Measurements from ENCODE around the gene FRK. TPM values are rescaled to one million over a fixed set of nuclear protein-coding genes. Genes with fewer than 3 reads are reported as not detected.

Gene FRK, protein sequence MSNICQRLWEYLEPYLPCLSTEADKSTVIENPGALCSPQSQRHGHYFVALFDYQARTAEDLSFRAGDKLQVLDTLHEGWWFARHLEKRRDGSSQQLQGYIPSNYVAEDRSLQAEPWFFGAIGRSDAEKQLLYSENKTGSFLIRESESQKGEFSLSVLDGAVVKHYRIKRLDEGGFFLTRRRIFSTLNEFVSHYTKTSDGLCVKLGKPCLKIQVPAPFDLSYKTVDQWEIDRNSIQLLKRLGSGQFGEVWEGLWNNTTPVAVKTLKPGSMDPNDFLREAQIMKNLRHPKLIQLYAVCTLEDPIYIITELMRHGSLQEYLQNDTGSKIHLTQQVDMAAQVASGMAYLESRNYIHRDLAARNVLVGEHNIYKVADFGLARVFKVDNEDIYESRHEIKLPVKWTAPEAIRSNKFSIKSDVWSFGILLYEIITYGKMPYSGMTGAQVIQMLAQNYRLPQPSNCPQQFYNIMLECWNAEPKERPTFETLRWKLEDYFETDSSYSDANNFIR
- total RNA-seq (ENCODE audit: low replicate concordance) = 0.11 and 0.15 TPM in 2 replicates

DNA sequence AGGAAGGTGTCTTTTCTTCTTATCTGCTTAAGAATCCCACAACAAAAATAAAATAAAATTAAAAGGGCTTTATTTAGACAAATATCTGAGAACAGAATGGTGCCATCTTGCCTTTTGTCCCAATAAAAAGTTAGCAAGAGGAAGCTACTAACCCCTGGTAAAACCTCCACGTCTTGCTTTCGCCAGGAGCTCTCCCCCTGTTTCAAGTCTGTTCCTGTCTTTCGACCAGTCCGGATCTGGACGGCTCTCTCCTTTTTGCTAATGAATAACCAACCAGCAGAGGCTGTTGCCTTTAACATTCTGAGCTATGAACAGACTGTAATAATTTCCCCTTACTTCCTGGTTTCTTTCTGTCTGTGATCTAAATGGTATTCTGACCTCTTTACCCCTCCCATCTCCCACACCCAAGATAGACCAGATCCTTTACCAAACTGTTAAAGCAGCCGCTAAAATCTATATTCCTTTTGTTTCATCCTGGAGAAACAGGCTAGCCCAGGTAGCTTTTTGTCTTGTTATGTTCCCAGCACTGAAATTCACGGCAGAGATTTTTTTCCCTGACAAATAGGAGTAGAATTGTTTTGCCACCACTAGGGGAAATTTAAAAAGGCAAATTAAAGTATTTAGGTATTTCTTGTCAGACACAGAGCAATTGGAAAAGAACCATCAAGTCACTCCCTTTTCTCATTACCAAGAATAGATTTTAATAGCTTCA lies at the start of gene FRK:
TSS of gene FRK (minus strand) at position 320 of the 712 bp plus-strand sequence. CDS start 580 bp downstream, outside the sequence.
- no peaks in the 10 kb centered on the region for H3K27me3 ChIP-seq

DNA sequence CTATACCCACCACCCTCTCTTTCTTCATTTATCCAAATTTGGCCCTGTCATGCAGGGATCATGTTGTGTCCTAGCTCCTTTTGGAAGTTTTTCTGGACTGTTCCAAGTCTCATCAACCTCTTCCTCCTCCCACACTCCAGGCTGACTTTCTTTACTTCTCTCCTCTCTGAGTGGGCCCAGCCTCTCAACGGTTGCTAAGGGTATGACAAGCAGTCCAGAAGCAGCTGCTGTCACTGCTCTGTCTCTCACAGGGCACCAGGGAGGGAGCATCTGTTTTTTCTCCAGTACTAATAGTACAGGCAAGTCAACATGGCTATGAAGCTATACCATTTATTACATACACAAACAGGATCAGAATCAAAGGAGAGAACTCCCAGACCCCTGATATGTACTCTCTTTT lies 48.1 kb upstream of the FRK start:
- Mint-ChIP-seq H3K9me3 (no peaks in the 10 kb centered on the region), H3K4me1 (no peaks in the 10 kb centered on the region), H3K4me3 (no peak overlapping the region), H3K36me3 (peaks cover 15% of the 10 kb centered on the region), H3K27me3 (ENCODE audit: insufficient read depth, low read depth) (no peaks in the 10 kb centered on the region), H3K27ac (no peak overlapping the region)
- Histone ChIP-seq H3F3A (ENCODE audit: low read depth) (peaks cover 13% of the 10 kb centered on the region), H3K4me2 (no peak overlapping the region), H3K27me3 (no peaks in the 10 kb centered on the region), H3K36me3 (no peaks in the 10 kb centered on the region), H3K4me3 (no peak overlapping the region), H2AFZ (replicated peaks) (no peak overlapping the region), H3K4me1 (peaks cover 32% of the 10 kb centered on the region), H3K27ac (no peak overlapping the region), H3K79me2 (ENCODE audit: low read depth) (peaks cover 32% of the 10 kb centered on the region), H3K9ac (no peak overlapping the region), H4K20me1 (ENCODE audit: low read depth) (no peaks in the 10 kb centered on the region), H3K9me3 (ENCODE audit: low read depth) (no peaks in the 10 kb centered on the region)
- no peak for DNase-seq (ENCODE audit: low spot score)
- TF ChIP-seq EZH2phosphoT487 (IDR thresholded peaks at IDR 0.05) (no peak), EZH2 (IDR thresholded peaks at IDR 0.05) (no peak)
- TF ChIP-seq, protein P1, sequence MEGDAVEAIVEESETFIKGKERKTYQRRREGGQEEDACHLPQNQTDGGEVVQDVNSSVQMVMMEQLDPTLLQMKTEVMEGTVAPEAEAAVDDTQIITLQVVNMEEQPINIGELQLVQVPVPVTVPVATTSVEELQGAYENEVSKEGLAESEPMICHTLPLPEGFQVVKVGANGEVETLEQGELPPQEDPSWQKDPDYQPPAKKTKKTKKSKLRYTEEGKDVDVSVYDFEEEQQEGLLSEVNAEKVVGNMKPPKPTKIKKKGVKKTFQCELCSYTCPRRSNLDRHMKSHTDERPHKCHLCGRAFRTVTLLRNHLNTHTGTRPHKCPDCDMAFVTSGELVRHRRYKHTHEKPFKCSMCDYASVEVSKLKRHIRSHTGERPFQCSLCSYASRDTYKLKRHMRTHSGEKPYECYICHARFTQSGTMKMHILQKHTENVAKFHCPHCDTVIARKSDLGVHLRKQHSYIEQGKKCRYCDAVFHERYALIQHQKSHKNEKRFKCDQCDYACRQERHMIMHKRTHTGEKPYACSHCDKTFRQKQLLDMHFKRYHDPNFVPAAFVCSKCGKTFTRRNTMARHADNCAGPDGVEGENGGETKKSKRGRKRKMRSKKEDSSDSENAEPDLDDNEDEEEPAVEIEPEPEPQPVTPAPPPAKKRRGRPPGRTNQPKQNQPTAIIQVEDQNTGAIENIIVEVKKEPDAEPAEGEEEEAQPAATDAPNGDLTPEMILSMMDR (IDR thresholded peaks at IDR 0.05) = no peak

More for the DNA sequence above, at the start of gene FRK:
- Histone ChIP-seq H3K79me2 (ENCODE audit: low read depth) (no peaks in the 10 kb centered on the region), H4K20me1 (ENCODE audit: low read depth) (no peaks in the 10 kb centered on the region), H3K4me1 (no peaks in the 10 kb centered on the region), H3K36me3 (no peaks in the 10 kb centered on the region), H3F3A (ENCODE audit: low read depth) (no peaks in the 10 kb centered on the region), H3K4me3 (no peak within 1 kb of the TSS), H2AFZ (replicated peaks) (peak within 1 kb of the TSS; percentile 79), H3K4me2 (no peak within 1 kb of the TSS), H3K9me3 (ENCODE audit: low read depth) (no peaks in the 10 kb centered on the region), H3K27ac (no peak within 1 kb of the TSS), H3K9ac (no peak within 1 kb of the TSS)
- Mint-ChIP-seq H3K27ac (no peak within 1 kb of the TSS), H3K36me3 (no peaks in the 10 kb centered on the region), H3K4me1 (no peaks in the 10 kb centered on the region), H3K27me3 (ENCODE audit: insufficient read depth, low read depth) (no peaks in the 10 kb centered on the region), H3K4me3 (no peak within 1 kb of the TSS), H3K9me3 (no peaks in the 10 kb centered on the region)
- DNase-seq (ENCODE audit: low spot score) = no peak
- no peak for TF ChIP-seq EZH2phosphoT487 (IDR thresholded peaks at IDR 0.05)
- TF ChIP-seq, protein P1 (IDR thresholded peaks at IDR 0.05) = no peak
- no peak for TF ChIP-seq EZH2 (IDR thresholded peaks at IDR 0.05)

DNA sequence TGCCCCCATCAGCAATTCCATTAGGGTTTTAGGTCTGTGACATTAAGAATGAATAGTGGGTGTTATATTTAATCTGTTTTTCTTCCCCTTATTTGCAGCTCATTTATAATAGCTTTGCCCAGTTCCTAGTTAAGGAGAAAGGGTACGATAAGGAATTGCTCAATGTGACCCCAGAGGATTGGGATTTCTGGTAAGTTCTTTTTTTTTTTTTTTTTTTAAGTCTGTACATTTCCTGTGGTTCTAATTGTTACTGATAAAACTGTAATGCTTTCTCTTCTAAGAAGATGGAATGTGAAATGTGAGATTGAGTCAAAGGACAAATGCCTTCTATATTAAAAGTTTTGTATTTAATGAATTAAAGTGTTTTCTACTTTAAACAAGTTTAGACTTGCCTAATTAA lies 45.5 kb upstream of the FRK start:
- Histone ChIP-seq H4K20me1 (ENCODE audit: low read depth) (no peaks in the 10 kb centered on the region), H3F3A (ENCODE audit: low read depth) (peaks cover 20% of the 10 kb centered on the region), H3K4me1 (peaks cover 52% of the 10 kb centered on the region), H3K27ac (peak overlapping the region; percentile 90), H3K4me2 (peak overlapping the region; percentile 74), H3K9ac (no peak overlapping the region), H2AFZ (replicated peaks) (no peak overlapping the region), H3K4me3 (peak overlapping the region; percentile 29), H3K79me2 (ENCODE audit: low read depth) (peaks cover 59% of the 10 kb centered on the region), H3K9me3 (ENCODE audit: low read depth) (no peaks in the 10 kb centered on the region), H3K36me3 (no peaks in the 10 kb centered on the region), H3K27me3 (no peaks in the 10 kb centered on the region)
- H3K4me3 Mint-ChIP-seq = no peak overlapping the region
- peaks cover 2% of the 10 kb centered on the region for H3K27me3 Mint-ChIP-seq (ENCODE audit: insufficient read depth, low read depth)
- TF ChIP-seq EZH2phosphoT487 (IDR thresholded peaks at IDR 0.05) (no peak), EZH2 (IDR thresholded peaks at IDR 0.05) (no peak)
- TF ChIP-seq, protein P1 (IDR thresholded peaks at IDR 0.05) = no peak
- no peak overlapping the region for H3K27ac Mint-ChIP-seq
- no peak for DNase-seq (ENCODE audit: low spot score)
- H3K9me3 Mint-ChIP-seq = no peaks in the 10 kb centered on the region
- peaks cover 15% of the 10 kb centered on the region for H3K4me1 Mint-ChIP-seq
- peaks cover 10% of the 10 kb centered on the region for H3K36me3 Mint-ChIP-seq

Data from neural progenitor cell (in vitro differentiated cells).